Measurements from ENCODE around the gene GPATCH1.

- no peak for TF ChIP-seq CTCF (IDR thresholded peaks at IDR 0.05)
- TF ChIP-seq POLR2A (IDR thresholded peaks at IDR 0.05), result no peak
These were observed 29.3 kb downstream of the GPATCH1 start for GRCh38 chr19:33110137-33110910.

Data from esophagus squamous epithelium (tissue), 4 donors.